ENCODE data around the gene PDE6B.

GRCh38 chr4:673349-674091 is 48.1 kb downstream of the PDE6B start:
- TF ChIP-seq CTCF (conservative IDR thresholded peaks at IDR 0.05; ENCODE audit: low read length) (no peak), EZH2phosphoT487 (IDR thresholded peaks at IDR 0.05; ENCODE audit: borderline replicate concordance, low read depth, low read length) (no peak)
